Stimulated activated CD4-positive, alpha-beta T cell treated with anti-CD3 and anti-CD28 coated beads, TNF-alpha, amount 100 ng/mL, for 4 hours (primary cell): ENCODE data around the gene CAND2.

Experiments
- DNase-seq, 3 experiments: peaks; one replicate each; pipeline ENCODE4 v3.0.0-alpha.2; 2020; ENCODE audit warnings: low read depth in 3 of 3

The CAND2 gene

GRCh38 chr3:12796171-12797123, at the start of gene CAND2:
CAND2 (plus strand) TSS chr3:12796680; CDS start chr3:12796721, 41 bp downstream.
- DNase-seq: peak in 1 of 3 experiments; percentile 23

GRCh38 chr3:12748477-12748876, 48.0 kb upstream of the CAND2 start:
- DNase-seq: no peak

GRCh38 chr3:12750223-12750622, 46.3 kb upstream of the CAND2 start:
- no peak for DNase-seq

GRCh38 chr3:12750658-12751071, 45.8 kb upstream of the CAND2 start:
- DNase-seq: no peak

GRCh38 chr3:12751571-12751970, 44.9 kb upstream of the CAND2 start:
- DNase-seq: no peak

DNA sequence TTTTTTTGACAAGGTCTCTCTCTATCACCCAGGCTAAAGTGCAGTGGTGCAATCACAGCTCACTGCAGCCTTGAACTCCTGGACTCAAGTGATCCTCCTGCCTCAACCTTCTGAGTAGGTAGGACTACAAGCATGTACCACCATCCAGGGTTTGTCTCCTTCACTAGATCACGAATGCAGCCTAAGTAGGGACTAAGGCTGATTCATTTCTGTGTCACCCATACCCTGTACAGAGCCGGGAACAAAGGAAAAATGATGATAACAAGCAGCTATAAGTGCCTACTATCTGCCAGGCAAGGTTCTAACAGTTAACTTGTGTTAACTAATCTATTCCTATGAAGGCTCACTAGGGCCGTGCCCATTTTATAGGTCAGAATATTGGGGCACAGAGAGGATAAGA, 44.4 kb upstream of the CAND2 start:
- DNase-seq: no peak

DNA sequence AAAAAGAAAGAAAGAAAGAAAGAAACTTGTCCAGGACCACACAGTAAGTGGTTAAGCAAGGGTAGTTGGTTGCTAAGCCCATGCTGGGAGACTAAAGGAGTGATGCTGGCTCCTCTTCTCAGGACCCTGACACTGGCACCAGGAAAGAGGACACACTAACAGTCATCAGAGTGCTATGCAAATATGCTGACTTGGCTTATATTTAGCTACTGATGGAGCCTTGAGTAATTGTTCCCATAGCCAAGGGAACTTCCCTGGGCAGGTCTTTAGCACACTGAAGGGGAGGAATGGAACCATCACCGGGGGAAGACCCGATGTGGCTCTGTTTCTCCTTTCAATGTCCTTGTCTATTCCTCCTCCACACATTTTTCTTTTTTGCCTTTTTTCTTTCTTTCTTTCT, 43.7 kb upstream of the CAND2 start:
- no peak for DNase-seq

DNA sequence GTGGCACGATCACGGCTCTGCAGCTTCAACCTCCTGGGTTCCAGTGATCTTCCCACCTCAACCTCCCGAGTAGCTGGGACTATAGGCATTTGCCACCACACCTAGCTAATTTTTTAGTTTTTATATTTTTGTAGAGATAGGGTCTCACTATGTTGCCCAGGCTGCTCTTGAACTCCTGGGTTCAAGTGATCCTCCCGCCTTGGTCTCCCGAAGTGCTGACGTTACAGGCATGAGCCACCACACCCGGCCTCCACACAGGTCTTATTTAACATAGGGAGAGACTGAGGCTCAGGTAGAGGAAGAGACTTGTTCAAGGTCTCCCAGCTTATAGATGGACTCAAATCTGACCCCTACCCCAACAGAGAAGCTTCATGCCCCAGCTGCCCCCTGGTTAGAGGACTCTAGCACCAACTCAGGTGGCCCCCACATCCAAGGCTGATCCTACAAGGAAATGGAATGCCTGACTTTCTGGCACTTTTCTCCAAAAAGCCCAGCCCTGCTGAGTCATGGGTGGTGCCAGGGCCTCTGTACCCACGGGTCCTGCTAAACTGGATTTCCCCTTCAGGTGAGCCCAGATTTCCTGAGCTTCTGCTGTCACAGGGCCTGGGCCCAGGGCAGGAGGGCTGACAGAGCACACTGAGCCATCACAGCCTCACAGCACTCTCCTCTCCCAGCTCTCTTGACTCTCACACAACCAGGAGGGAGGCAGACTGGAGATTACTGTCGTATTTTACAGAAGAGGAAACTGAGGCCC, 43.0 kb upstream of the CAND2 start:
- DNase-seq: no peak

- DNase-seq: no peak
Observed at GRCh38 chr3:12754313-12754712, 42.2 kb upstream of the CAND2 start.

DNA sequence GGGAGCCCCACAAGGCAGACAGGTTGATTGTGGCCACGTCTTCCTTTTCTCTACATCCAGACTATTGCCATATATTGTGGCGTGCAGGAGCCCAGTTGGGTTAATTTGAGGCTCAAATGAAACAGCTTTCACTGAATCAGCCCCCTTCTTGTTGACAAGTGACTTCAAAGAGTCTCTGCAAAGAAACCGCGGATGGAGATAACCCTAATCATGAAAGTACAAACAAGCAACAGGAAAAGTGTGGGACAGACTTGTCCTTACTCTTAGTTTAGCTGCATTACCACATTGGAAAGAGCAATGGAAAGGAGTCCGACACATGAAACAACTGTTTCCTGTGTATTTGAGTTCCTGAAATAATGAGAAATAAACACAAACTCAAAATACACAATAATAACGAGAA, 40.7 kb upstream of the CAND2 start:
- DNase-seq: no peak

- no peak for DNase-seq
Observed at GRCh38 chr3:12756175-12756574, 40.3 kb upstream of the CAND2 start.

DNA sequence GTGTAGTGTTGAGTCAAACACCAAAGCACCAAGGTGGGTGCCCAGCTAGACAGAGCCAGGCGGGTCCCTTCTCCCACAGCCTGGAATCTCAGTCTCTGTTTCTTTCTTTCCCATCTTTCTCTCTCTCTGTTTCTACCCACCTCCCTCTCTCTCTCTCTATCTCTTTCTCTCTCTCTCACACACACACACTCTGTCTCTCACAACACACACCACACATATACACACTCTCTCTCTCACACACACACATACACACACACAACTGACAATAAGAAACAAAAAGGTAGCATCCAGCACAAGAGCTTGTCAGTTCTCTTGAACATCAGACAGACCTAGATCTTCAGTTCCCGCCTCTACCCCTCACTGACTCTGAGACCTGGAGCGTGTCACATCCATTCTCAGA, 39.8 kb upstream of the CAND2 start:
- DNase-seq: no peak

DNA sequence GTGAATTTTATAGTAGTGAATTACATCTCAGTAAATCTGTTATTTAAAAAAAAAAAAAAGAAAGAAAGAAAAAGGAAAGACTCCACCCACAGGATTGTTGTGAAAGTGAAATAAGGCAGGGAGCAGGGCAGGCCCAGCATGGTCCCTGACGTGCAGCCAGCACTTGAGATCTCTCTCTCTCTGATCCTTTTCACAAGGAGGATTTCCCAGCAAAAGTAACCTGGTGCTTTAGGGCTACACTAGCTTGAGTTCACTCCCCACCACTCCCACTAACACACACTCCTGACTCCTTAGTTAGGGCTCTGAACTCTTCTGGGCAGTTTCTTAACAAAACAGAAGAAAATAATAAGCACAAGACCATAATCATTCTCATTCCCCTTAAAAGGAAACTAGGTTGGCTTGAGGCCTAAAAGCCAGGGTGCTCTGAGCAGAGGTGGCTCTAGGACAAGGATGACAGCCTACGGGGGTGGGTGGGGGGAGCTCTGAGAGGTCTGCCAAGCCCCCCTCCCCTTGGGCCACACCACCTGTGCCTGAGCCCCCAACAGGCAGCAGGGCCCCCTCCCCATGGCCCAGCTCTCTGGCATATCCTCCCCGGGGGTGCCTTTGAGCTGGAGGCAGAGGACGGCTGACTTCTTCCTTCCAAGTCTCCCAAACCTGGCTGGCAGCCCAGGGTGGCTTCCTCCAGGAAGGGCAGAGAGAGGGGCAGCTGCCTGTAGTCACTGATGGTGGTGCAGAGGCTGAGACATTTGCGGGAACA, 38.3 kb upstream of the CAND2 start:
- no peak for DNase-seq

DNA sequence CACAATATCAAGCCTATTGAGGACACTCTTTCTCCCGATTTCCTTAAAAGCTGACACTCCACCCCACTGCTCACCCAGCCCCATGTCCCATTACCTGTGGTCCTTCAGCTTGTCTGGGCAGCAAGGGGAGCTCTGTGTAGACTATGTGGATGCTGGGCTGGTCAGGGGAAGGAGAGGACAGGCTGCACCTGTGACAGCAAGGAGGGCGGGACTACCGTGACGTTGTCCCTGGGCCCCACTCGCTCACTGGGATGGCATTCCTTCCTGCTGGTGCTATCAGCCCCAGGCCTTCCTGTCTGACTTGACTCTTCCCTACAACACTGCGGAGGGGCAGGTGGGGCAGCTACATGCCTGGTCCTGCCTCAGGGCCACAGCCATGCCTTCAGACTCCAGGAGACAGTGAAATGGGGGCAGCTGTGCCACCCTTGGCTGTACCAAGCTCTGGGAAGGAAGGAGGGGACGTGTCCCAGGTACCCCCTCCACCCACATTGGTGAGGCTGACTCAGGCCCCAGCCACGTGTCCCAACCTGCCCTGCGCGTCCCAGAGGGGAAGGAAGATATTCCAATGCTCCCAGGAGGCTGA, 37.3 kb upstream of the CAND2 start, which contains the start of gene TMEM40:
Gene TMEM40 (minus strand): TSS at position 163 of the 583 bp plus-strand sequence. CDS start 9,427 bp downstream, outside the sequence.
- no peak for DNase-seq

DNA sequence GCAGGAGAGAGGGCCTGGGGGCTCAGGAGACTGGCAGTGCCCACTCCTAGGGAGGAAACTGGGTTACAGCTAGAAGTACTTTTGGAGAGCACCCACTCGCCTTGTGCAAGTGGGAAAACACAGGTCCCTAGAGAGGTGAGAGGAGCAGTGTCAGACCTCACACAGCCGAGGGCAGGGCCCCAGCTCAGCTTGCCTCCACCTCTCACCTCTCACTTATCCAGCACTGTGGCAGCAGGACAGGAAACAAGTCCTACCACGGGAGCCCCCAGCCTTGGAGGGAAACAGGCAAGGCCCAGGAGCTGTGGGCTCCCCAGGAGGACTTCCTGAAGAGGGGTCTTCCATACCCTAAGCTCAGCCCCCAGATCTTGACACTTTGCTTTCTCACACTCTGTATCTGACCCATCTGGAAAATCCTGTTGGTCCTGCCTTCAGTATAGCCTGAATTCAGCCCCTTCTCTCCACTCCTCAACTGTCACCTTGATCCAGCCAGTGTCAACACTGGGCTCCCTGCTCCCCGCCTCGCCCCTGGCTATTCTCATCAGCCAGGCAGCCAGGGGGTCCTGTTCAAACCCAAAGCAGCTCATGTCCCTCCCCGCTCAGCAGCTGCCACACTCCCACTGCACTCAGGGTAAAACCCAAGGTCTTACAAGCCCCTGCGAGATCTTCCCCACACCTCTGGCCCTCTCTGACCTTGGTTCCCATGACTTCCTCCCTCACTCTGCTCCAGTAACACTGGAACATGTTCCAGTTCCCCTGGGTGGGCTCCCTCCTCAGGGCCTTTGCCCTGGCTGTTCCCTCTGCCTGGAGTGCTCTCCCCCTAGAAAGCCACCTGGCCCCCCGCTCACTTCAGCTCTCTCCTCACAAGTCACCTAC, 36.6 kb upstream of the CAND2 start:
- DNase-seq: no peak

DNA sequence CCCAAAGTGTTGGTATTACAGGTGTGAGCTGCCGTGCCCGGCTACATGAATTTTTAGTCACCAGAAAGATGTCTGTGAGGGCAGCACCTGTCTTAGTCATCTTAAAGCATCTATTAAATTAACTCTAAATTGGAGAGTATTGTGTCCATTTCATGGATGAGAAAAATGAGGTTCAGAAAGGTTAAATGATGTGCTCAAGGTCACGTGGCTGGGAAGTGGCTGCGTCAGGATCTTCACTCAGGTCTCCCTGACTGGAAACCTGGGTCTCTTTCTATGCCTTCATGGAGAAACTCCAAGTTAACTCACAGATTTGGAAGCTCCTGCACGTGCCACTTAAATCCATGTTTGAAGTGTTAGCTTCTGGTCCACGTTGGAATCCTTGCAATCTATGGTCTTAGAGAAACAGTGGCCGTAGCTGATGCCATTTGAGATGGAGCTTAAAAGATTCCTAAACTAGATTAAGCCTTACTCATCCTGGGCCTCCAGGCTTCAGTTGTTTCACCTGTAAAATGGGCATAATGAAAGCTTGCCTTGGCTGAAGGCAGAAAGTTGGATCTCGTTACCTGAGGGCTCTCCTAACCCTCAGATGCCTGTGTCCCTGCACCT, 32.2 kb upstream of the CAND2 start:
- no peak for DNase-seq

GRCh38 chr3:12766541-12766940, 29.9 kb upstream of the CAND2 start:
- DNase-seq: no peak

DNA sequence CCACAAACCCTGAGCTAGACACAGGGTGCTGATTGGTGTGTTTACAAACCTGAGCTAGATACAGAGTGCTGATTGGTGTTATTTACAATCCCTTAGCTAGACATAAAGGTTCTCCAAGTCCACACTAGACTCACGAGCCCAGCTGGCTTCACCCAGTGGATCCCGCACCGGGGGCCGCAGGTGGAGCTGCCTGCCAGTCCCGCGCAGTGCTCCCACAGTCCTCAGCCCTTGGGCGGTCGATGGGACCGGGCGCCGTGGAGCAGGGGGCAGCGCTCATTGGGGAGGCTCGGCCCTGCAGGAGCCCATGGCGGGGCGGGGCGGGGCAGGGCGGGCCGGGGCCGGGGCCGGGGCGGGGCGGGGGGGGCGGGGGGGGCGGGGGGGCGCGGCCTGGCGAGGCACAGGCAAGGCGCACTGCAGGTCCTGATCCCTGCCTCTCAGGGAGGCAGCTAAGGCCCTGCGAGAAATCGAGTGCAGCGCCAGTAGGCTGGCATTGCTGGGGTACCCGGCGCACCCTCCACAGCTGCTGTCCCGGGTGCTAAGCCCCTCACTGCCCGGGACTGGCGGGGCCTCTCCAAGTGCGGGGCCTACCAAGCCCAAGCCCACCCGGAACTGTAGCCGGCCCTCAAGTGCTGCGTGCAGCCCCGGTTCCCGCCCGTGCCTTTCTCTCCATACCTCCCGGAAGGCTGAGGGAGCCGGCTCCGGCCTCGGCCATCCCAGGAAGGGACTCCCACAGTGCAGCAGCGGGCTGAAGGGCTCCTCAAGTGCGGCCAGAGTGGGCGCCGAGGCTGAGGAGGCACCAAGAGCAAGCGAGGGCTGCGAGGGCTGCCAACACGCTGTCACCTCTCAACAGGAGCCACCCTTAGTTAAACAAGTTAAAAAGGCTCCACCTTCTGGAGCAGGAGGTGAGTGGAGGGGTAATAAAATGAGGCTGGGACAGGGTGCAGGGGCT, 27.6 kb upstream of the CAND2 start:
- no peak for DNase-seq

DNA sequence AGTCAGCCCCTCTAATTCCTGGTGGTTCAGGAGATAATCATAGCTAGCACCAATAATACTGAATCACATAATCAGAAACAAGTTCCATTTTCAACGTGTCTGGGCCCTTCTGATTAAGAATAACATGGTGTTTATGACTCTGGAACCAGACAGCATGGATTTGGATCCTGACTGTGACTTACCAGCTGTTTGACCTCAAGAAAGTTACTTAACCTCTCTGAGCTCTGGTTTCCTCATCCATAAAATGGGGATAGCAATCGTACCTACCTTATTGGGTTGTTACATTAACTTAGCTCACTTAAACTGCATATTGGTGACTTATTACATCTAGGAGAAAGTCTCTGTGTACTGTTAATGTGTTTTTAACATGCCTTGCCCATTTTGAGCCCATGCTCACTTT, 26.7 kb upstream of the CAND2 start:
- DNase-seq: no peak
